HG03521 (cell line): ENCODE results near the gene KCTD17.

Experiments
- ATAC-seq: cut with Tn5 transposase; IDR thresholded peaks from one replicate; pipeline ENCODE4 v1.9.1; 2021; ENCODE audit warnings: mild to moderate bottlenecking, moderate library complexity; ENCODE audit not compliant: unreplicated experiment

KCTD17 gene

GRCh38 chr22:37075822-37076433 lies 24.4 kb downstream of the KCTD17 start:
- ATAC-seq = no peak

DNA sequence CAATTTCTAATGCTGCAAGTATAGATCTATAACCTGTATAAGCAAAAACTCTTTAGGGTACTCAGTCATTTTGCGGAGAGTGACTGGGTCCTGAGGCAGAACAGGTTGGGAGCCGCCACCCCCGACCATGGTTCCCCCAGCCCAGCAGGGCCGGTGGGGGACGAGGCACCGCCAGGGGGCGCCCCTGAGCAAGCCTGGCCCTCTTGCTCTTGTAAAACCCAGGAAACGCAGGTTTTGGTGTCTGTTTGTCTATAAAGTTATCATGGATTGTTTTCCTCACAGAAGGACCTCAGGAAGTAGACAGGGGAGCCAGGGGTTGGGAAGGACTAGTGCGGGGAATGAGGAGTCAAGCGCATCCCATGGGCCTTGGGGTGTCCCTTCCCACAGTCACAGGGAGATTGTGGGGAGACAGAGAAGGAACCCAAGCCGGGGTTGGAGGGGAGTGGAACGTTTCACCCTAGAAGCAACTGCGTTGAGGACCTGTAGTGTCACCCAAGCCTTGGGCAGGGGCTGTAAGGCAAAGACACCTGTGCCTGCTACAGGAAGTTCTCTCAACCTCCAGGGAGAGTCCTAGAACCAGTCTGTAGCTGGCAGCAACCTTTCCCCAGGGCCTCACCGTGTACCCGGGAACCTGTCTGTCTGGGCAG lies 26.4 kb downstream of the KCTD17 start:
- no peak for ATAC-seq

GRCh38 chr22:37079158-37079557 lies 27.6 kb downstream of the KCTD17 start:
- ATAC-seq = no peak

- no peak for ATAC-seq
These were observed 28.2 kb downstream of the KCTD17 start for GRCh38 chr22:37079668-37080171.

GRCh38 chr22:37080438-37080837 lies 28.9 kb downstream of the KCTD17 start:
- no peak for ATAC-seq

- ATAC-seq = no peak
These were observed 29.3 kb downstream of the KCTD17 start for GRCh38 chr22:37080838-37081237.

GRCh38 chr22:37082251-37082873 lies 30.8 kb downstream of the KCTD17 start:
- no peak for ATAC-seq

- ATAC-seq = no peak
These were observed 32.4 kb downstream of the KCTD17 start for GRCh38 chr22:37083914-37084313.

DNA sequence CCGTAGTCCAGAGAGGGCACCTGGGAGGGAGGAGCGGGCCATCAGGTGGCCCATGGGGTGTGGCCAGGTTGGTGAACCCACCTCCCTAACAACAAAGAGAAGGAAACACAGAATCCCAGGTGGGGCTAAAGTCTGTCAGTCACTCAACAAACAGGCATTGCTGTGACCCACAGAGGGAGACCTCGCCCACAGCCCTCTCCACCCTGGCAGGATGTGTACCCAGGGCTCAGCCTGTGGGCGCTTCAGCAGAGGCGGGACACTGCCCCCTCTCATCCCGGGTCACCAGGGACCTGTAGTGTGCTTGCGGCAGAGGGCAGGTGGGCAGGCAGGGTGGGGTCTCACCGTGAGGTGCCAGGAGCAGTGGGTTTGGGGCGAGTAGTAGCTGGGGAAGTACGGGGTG lies 32.8 kb downstream of the KCTD17 start:
- no peak for ATAC-seq

DNA sequence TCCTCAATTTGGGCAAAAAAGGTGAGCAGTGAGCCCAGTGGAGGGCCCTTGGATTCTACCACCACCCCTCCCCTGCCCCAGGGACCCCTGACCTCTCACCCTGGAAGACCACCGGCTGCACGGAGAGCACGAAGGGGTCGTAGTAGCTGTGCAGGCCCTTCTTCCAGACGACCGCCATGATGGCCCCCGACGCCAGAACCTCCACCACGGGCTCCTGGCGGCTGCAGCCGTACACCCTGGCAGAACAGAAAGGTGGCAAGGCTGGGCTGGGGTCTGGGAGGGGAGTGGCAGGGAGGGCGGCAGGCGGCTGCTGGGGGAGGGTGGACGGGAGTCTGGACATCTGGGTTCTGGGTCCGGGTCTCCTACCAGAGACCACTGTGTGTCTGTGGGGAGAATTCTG lies 34.6 kb downstream of the KCTD17 start:
- no peak for ATAC-seq

DNA sequence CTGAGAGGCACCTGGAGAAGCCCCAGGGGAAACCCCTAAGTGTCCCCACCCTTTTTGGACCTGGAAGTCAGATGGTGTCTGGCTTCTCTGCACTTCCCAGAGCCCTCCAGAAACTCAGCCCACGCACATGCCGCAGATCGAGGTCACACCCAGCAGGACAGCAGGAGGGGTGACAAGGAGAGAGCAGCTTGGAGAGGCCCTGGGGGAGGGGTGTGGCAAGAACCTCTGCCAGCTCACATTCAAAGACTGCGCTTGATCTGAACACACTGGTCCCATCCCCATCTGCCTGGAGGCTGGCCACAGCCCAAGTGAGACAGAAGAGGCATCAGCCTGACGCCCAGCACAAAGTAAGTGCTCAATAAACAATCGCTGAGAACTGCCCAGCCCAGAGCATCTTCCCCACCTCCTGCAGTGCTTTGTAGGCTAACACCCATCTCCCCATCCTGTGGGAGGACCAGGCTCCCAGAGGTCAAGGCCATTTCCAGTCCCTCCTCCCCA lies 36.6 kb downstream of the KCTD17 start:
- ATAC-seq = no peak

DNA sequence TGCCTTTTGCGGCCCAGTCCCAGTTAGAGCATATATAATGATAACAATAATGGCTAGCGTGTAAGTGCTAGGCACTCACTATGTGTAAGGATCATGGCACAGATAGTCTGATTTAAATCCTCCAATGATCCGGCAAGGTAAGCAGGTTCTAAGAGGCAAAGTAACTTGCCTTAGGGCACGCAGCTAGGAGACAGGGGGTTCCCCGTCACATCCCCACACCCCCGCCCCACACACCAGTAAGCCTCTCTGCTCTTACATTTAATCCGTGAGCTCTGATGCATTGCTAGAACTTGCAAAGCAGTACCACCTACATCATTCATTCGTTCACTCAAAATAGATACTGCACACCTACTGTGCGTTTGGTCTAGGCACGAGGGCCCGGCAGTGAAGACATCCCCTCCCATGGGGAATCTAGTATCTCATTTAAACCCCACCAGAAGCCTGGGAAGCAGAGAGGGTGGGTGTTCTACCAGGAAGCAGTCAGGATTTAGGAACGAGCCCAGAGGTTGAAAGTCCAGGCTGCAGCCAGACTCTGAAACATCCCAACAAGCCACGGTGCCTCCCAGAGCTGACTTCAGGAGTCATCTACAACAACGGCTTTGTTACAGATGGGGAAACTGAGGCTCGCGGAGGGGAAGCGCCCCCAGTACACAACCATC lies 37.3 kb downstream of the KCTD17 start:
- ATAC-seq = no peak

GRCh38 chr22:37089434-37089833 lies 37.9 kb downstream of the KCTD17 start:
- no peak for ATAC-seq

- ATAC-seq = no peak
These were observed 39.6 kb downstream of the KCTD17 start for GRCh38 chr22:37090920-37091695.

DNA sequence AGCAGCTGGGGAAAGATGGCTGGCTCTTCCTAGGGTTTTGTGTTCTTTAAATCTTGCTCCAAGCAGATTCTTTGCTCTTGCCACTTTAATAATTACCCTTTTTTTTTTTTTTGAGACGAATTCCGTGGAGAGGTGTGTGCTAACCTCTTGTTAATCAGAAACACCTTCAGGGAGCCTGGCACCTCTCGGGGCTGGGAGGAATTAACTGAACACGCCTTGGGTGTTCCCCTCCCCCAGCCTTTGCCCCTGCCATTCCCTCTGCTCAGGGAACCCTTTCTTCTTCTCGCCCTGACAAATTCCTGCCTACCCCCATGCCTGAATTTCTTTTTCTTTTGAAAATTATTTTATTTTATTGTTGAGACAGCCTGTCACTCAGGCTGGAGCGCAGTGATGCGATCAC lies 40.5 kb downstream of the KCTD17 start:
- ATAC-seq = no peak

DNA sequence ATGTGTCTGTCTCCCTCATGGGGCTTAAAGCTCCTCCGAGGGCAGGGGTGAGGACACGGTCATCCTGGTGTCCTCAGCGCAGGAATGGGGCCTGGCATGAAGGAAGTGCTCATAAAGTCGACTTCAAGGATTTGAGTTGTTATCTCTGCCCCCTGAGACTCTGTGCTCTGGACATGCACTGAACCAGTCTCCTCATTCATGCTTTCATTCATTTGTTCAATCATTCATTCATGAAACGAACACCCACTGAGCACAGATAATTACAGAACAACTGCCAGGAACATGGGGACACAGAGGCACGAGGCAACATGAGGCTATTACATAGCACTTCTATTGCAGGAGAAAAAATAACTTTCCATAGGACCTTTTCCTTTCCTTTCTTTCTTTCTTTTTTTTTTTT lies 41.5 kb downstream of the KCTD17 start:
- no peak for ATAC-seq

GRCh38 chr22:37094239-37094638 lies 42.7 kb downstream of the KCTD17 start:
- ATAC-seq = no peak

GRCh38 chr22:37095113-37095512 lies 43.6 kb downstream of the KCTD17 start:
- ATAC-seq = no peak

DNA sequence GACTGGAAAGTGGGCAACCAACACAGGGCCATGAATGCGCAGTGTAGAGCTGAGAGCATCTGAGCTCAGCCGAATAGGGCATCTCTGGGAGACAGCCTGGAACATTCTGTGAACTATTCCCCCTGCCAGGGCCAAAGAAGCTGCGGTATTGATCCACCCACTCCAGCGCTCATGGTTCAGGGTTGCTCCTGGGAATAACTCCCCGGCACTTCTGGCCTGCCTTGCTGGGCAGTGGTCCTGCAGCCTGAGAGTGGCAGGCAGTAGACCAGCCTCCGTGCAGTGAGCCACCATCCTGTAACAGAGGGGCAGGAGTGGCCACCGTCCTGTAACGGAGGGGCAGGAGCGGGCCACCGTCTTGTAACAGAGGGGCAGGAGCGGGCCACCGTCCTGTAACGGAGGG lies 45.8 kb downstream of the KCTD17 start:
- no peak for ATAC-seq

DNA sequence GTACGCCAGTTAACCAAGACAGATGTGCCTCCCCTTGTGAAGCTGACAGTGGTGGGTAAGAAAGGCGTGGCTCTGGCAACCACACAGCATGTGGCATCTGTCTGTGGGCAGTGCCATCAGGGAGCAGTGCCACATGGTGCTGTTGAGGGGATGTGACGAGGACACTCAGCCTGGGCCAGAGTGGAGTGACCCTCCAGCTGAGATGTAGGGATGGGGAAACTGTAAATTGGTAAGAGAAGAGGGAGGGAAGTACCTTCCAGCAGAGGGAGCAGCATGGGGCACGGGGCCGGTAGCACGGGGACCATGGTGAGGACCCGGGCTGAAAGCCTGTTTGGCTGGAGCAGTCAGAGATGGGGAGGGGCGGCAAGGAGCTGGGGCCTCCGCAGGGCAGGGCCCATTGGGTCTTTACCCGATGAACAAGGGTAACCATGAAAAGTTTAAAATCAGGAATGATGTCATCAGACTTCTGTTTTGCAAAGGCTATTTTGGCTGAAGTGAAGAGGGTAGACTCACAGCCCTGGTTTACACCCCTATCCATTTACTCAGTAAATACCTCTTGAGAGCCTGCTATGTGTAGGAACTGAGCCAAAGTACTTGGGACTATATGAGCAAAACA lies 47.5 kb downstream of the KCTD17 start:
- no peak for ATAC-seq
